HCT116 (cell line): Measurements from ENCODE around the gene GLIPR2. TPM values are rescaled to one million over a fixed set of nuclear protein-coding genes. Genes with fewer than 3 reads are reported as not detected.

ENCODE experiments used
- ATAC-seq: fragments of 200-7000 bp; cut with Tn5 transposase; 2 replicates; pipeline ENCODE4 v1.9.1; 2020; ENCODE audit warnings: mild to moderate bottlenecking, moderate library complexity
- BruUV-seq: library from RNA; stranded (reverse); fragments of 400-500 nt; replicated peaks from 2 replicates; lab custom pipeline; 2021; lab: Mats Ljungman, UMichigan
- CTCF ChIA-PET: fragments of 300-600 bp; sonication (Branson Sonifier 250); formaldehyde crosslinking; loops from one replicate; lab custom pipeline; 2021; ENCODE audit warnings: antibody characterized with exemption; lab: Charles Lee
- POLR2A ChIA-PET: fragments of 300-600, 350-600 bp; sonication (Branson Sonifier 250); formaldehyde crosslinking; loops from one replicate; lab custom pipeline; 2021; ENCODE audit warnings: antibody characterized with exemption; lab: Charles Lee
- RAD21 ChIA-PET, 2 experiments: fragments of 300-600 bp; sonication (Branson Sonifier 250); formaldehyde crosslinking; loops; one replicate each; lab custom pipeline; 2023; ENCODE audit warnings: low total read pairs in 2 of 2; ENCODE audit not compliant: uncharacterized antibody in 2 of 2, unreplicated experiment in 2 of 2, low non-redundant PET in 1 of 2; lab: Charles Lee
- DNase-seq: peaks from one replicate; pipeline ENCODE4 v3.0.0-alpha.2; 2010; ENCODE audit warnings: low read depth, low spot score
- H2AFZ ChIP-seq: fragments of 200-600 bp; shearing (Covaris generic), sonication (generic); 2 replicates; pipeline ENCODE4 v1.6.1; 2017; ENCODE audit warnings: low read depth, mixed run types, mixed read lengths, antibody characterized with exemption, low read length; ENCODE audit not compliant: poor library complexity, severe bottlenecking
- H3K27ac ChIP-seq: 2 replicates; pipeline ENCODE4 v1.5.1; 2012; ENCODE audit warnings: low read depth, low read length
- H3K27me3 ChIP-seq: fragments of 200-600 bp; sonication (generic); 2 replicates; pipeline ENCODE4 v1.6.1; 2016; ENCODE audit warnings: mixed run types, low read length, mixed read lengths; ENCODE audit not compliant: insufficient read depth
- H3K36me3 ChIP-seq, 2 experiments: fragments of 200-500 bp in 1 of 2; fragments of 200-600 bp in 1 of 2; sonication (Bioruptor generic) in 1 of 2; sonication (generic) in 1 of 2; 2 replicates each; pipeline versions ENCODE4 v1.5.1 to v1.6.1; 2014 to 2016; ENCODE audit warnings: low read length in 2 of 2, inconsistent platforms in 1 of 2, mixed read lengths in 1 of 2, mixed run types in 1 of 2; ENCODE audit not compliant: insufficient read depth in 2 of 2, control insufficient read depth in 1 of 2
- H3K4me1 ChIP-seq, 2 experiments: fragments of 200-600 bp in 1 of 2; sonication (generic) in 1 of 2; 2 replicates each; pipeline versions ENCODE4 v1.5.1 to v1.6.1; 2012 to 2017; ENCODE audit warnings: low read length in 2 of 2, inconsistent platforms in 1 of 2, mild to moderate bottlenecking in 1 of 2, mixed read lengths in 1 of 2, mixed run types in 1 of 2, moderate library complexity in 1 of 2; ENCODE audit not compliant: insufficient read depth in 2 of 2, control insufficient read depth in 1 of 2
- H3K4me2 ChIP-seq: fragments of 200-600 bp; sonication (generic); 2 replicates; pipeline ENCODE4 v1.6.1; 2017; ENCODE audit warnings: mixed run types, low read length, mixed read lengths
- H3K4me3 ChIP-seq, 2 experiments: fragments of 200-600 bp in 1 of 2; sonication (generic) in 1 of 2; replicated peaks in 1 of 2; 2 replicates each; pipeline ENCODE4 v1.5.1; 2011 to 2016; ENCODE audit warnings: low read length in 2 of 2, control low read depth in 1 of 2, low read depth in 1 of 2, mild to moderate bottlenecking in 1 of 2, mixed read lengths in 1 of 2, mixed run types in 1 of 2
- H3K79me2 ChIP-seq: fragments of 200-600 bp; sonication (generic); 2 replicates; pipeline ENCODE4 v1.6.1; 2017; ENCODE audit warnings: mild to moderate bottlenecking, mixed run types, low read length, moderate library complexity, mixed read lengths; ENCODE audit not compliant: insufficient read depth
- H3K9ac ChIP-seq: fragments of 200-600 bp; sonication (generic); 2 replicates; pipeline ENCODE4 v1.6.1; 2016; ENCODE audit warnings: low read length, mixed read lengths
- H3K9me2 ChIP-seq: fragments of 200-600 bp; sonication (generic), shearing (Covaris generic); 2 replicates; pipeline ENCODE4 v1.6.1; 2017; ENCODE audit warnings: mixed run types, mild to moderate bottlenecking, moderate library complexity; ENCODE audit not compliant: insufficient read depth
- H3K9me3 ChIP-seq, 2 experiments: fragments of 200-500 bp in 1 of 2; fragments of 200-600 bp in 1 of 2; sonication (Bioruptor generic) in 1 of 2; sonication (generic) in 1 of 2; 2 replicates each; pipeline ENCODE4 v1.6.1; 2014 to 2017; ENCODE audit warnings: low read length in 2 of 2, mixed read lengths in 2 of 2, inconsistent platforms in 1 of 2, low read depth in 1 of 2, mild to moderate bottlenecking in 1 of 2, mixed run types in 1 of 2, moderate library complexity in 1 of 2; ENCODE audit not compliant: control insufficient read depth in 1 of 2, insufficient read depth in 1 of 2
- H4K20me1 ChIP-seq: fragments of 200-600 bp; sonication (generic), shearing (Covaris generic); 2 replicates; pipeline ENCODE4 v1.6.1; 2017; ENCODE audit warnings: mixed run types, mild to moderate bottlenecking, moderate library complexity; ENCODE audit not compliant: insufficient read depth
- EGR1 ChIP-seq: IDR thresholded peaks from 2 replicates; pipeline ENCODE4 v1.6.1; 2012; ENCODE audit warnings: low read depth
- EZH2 ChIP-seq: fragments of 200-600 bp; sonication (generic); IDR thresholded peaks from 2 replicates; pipeline ENCODE4 v1.6.1; 2017; ENCODE audit warnings: antibody characterized with exemption, mixed run types
- EZH2phosphoT487 ChIP-seq: fragments of 200-600 bp; IDR thresholded peaks from 2 replicates; pipeline ENCODE4 v1.6.1; 2018; ENCODE audit warnings: antibody characterized with exemption, borderline replicate concordance
- JUND ChIP-seq: IDR thresholded peaks from 2 replicates; pipeline ENCODE4 v1.6.1; 2012
- POLR2A ChIP-seq: IDR thresholded peaks from 2 replicates; pipeline ENCODE4 v1.7.0; 2011; ENCODE audit warnings: borderline replicate concordance; ENCODE audit not compliant: insufficient read depth, insufficient read length; ENCODE audit errors: extremely low read depth
- POLR2AphosphoS5 ChIP-seq: IDR thresholded peaks from 2 replicates; pipeline ENCODE4 v1.6.1; 2011; ENCODE audit warnings: mild to moderate bottlenecking, low read depth, low read length, moderate library complexity
- SP1 ChIP-seq: IDR thresholded peaks from 2 replicates; pipeline ENCODE4 v1.6.1; 2012; ENCODE audit warnings: low read depth
- YY1 ChIP-seq: IDR thresholded peaks from 2 replicates; pipeline ENCODE4 v1.6.1; 2011; ENCODE audit warnings: low read length, low read depth, moderate library complexity, mild to moderate bottlenecking; ENCODE audit not compliant: insufficient replicate concordance; ENCODE audit errors: extremely low read depth
- ZFX ChIP-seq: fragments of 450-650 bp; IDR thresholded peaks from 2 replicates; pipeline ENCODE4 v1.6.1; 2017
- intact Hi-C: fragments of 100-400 bp; cut with micrococcal nuclease; formaldehyde crosslinking; loops from 2 replicates; pipeline ENCODE4 v1.10.0; 2022
- total RNA-seq: library from RNA; stranded (reverse); gene quantifications from one replicate; pipeline ENCODE4 v1.2.1, GENCODE V29; 2021; ENCODE audit not compliant: unreplicated experiment
- TF ChIP-seq, protein P1 (sequence below), 3 experiments: fragments of 200-600 bp in 1 of 3; sonication (generic) in 1 of 3; IDR thresholded peaks in 2 of 3; conservative IDR thresholded peaks in 1 of 3; 2 replicates each; pipeline ENCODE4 v1.5.1; 2012 to 2017; ENCODE audit warnings: low read depth in 2 of 3, low read length in 2 of 3, antibody characterized with exemption in 1 of 3, borderline replicate concordance in 1 of 3, control low read depth in 1 of 3, mild to moderate bottlenecking in 1 of 3, mixed read lengths in 1 of 3, mixed run types in 1 of 3, moderate library complexity in 1 of 3; ENCODE audit not compliant: insufficient read depth in 1 of 3
- TF ChIP-seq, protein P2 (sequence below): IDR thresholded peaks from 2 replicates; pipeline ENCODE4 v1.6.1; 2012; ENCODE audit warnings: low read depth

Gene GLIPR2
- total RNA-seq, 1 experiment from 2014 or later = 14.5 TPM

DNA sequence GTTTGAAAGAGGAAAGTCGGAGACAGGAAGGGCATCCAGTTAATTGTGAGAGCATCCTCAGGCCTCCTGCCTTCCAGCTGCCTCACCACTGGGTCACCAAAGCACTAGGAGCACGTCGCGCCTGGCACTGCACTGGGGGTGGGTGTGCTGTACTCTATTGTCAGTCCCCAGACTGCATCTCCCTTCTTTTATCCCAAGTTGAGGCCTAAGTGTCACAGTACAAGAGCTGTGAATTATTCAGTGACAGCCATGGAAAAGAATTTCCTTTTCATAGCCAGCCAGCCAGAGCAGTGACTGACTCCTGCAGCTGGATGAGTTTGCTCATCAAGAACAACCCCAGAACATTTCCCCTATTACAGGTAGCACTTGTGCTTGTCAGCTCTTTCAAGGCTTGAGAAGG, 70.5 kb downstream of the GLIPR2 start:
- no peak for DNase-seq
- CTCF ChIA-PET = no interaction called here
- Histone ChIP-seq H2AFZ (no peak overlapping the region), H3K27ac (no peak overlapping the region), H3K4me3 (no peak overlapping the region), H3K27me3 (no peaks in the 10 kb centered on the region), H4K20me1 (0 out of 2 replicates have a peak, but pooled peaks cover 3% of the 10 kb centered on the region), H3K4me2 (no peak overlapping the region), H3K9me2 (no peaks in the 10 kb centered on the region), H3K79me2 (peaks cover 85% of the 10 kb centered on the region), H3K9me3 (no peaks in the 10 kb centered on the region), H3K9ac (no peak overlapping the region), H3K36me3 (peaks cover 68 to 77% of the 10 kb centered on the region in 2 experiments; a peak in 3 of 4 replicates), H3K4me1 (no peaks in the 10 kb centered on the region)
- RAD21 ChIA-PET = no interaction called here
- TF ChIP-seq EZH2 (no peak), JUND (no peak), POLR2AphosphoS5 (no peak), EZH2phosphoT487 (no peak), ZFX (no peak), YY1 (no peak), SP1 (no peak), EGR1 (no peak), POLR2A (no peak)
- TF ChIP-seq, protein P1, sequence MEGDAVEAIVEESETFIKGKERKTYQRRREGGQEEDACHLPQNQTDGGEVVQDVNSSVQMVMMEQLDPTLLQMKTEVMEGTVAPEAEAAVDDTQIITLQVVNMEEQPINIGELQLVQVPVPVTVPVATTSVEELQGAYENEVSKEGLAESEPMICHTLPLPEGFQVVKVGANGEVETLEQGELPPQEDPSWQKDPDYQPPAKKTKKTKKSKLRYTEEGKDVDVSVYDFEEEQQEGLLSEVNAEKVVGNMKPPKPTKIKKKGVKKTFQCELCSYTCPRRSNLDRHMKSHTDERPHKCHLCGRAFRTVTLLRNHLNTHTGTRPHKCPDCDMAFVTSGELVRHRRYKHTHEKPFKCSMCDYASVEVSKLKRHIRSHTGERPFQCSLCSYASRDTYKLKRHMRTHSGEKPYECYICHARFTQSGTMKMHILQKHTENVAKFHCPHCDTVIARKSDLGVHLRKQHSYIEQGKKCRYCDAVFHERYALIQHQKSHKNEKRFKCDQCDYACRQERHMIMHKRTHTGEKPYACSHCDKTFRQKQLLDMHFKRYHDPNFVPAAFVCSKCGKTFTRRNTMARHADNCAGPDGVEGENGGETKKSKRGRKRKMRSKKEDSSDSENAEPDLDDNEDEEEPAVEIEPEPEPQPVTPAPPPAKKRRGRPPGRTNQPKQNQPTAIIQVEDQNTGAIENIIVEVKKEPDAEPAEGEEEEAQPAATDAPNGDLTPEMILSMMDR (IDR thresholded peaks at IDR 0.05 in 2 of 3, conservative IDR thresholded peaks at IDR 0.05 in 1 of 3; ENCODE audit: borderline replicate concordance in 1 of 3, insufficient read depth in 1 of 3, low read depth in 2 of 3, low read length in 2 of 3) = no peak
- TF ChIP-seq, protein P2, sequence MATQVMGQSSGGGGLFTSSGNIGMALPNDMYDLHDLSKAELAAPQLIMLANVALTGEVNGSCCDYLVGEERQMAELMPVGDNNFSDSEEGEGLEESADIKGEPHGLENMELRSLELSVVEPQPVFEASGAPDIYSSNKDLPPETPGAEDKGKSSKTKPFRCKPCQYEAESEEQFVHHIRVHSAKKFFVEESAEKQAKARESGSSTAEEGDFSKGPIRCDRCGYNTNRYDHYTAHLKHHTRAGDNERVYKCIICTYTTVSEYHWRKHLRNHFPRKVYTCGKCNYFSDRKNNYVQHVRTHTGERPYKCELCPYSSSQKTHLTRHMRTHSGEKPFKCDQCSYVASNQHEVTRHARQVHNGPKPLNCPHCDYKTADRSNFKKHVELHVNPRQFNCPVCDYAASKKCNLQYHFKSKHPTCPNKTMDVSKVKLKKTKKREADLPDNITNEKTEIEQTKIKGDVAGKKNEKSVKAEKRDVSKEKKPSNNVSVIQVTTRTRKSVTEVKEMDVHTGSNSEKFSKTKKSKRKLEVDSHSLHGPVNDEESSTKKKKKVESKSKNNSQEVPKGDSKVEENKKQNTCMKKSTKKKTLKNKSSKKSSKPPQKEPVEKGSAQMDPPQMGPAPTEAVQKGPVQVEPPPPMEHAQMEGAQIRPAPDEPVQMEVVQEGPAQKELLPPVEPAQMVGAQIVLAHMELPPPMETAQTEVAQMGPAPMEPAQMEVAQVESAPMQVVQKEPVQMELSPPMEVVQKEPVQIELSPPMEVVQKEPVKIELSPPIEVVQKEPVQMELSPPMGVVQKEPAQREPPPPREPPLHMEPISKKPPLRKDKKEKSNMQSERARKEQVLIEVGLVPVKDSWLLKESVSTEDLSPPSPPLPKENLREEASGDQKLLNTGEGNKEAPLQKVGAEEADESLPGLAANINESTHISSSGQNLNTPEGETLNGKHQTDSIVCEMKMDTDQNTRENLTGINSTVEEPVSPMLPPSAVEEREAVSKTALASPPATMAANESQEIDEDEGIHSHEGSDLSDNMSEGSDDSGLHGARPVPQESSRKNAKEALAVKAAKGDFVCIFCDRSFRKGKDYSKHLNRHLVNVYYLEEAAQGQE = no peak
- ATAC-seq = no peak
- intact Hi-C loops = no loop called here
- POLR2A ChIA-PET = interaction anchor here (1.7 kb wide), 1 partner anchor 16 kb away, joined by 5 read pairs; the partner anchor contains the start of gene CLTA
- BruUV-seq = no TSS peak
